Keratinocyte (primary cell): ENCODE results near the gene SLC25A1. TPM values are rescaled to one million over a fixed set of nuclear protein-coding genes. Genes with fewer than 3 reads are reported as not detected.

Experiments used
- DNase-seq: peaks from one replicate; pipeline ENCODE4 v3.0.0-alpha.2; 2011; ENCODE audit warnings: low read depth, missing footprints, low spot score
- FAIRE-seq: peaks from 2 replicates; lab custom pipeline; 2011; peaks lifted over from hg19 to GRCh38; lab: Jason Lieb, UNC
- H2AFZ ChIP-seq: 2 replicates; pipeline ENCODE4 v1.6.0; 2012; ENCODE audit warnings: low read length, control low read depth, inconsistent platforms; ENCODE audit not compliant: control insufficient read depth
- H3K27ac ChIP-seq: 2 replicates; pipeline ENCODE4 v1.5.1; 2011; ENCODE audit warnings: low read length; ENCODE audit not compliant: control insufficient read depth, insufficient read depth
- H3K27me3 ChIP-seq: 3 replicates; pipeline ENCODE4 v1.6.0; 2011; ENCODE audit warnings: low read length; ENCODE audit not compliant: control insufficient read depth, insufficient read depth; ENCODE audit errors: extremely low read depth
- H3K36me3 ChIP-seq, 2 experiments: 2 replicates in 1 of 2; 3 replicates in 1 of 2; pipeline ENCODE4 v1.5.1; 2011; ENCODE audit warnings: low read length in 2 of 2, mild to moderate bottlenecking in 1 of 2; ENCODE audit not compliant: control insufficient read depth in 2 of 2, insufficient read depth in 2 of 2; ENCODE audit errors: extremely low read depth in 1 of 2
- H3K4me1 ChIP-seq: 3 replicates; pipeline ENCODE4 v1.5.1; 2011; ENCODE audit warnings: low read length; ENCODE audit not compliant: control insufficient read depth, insufficient read depth; ENCODE audit errors: extremely low read depth
- H3K4me2 ChIP-seq: 3 replicates; pipeline ENCODE4 v1.6.0; 2011; ENCODE audit warnings: low read depth, low read length; ENCODE audit not compliant: control insufficient read depth, insufficient read depth; ENCODE audit errors: extremely low read depth
- H3K4me3 ChIP-seq, 3 experiments: fragments of 200-600 bp in 1 of 3; sonication (generic) in 1 of 3; 2 replicates in 2 of 3; 3 replicates in 1 of 3; pipeline ENCODE4 v1.5.1; 2011 to 2016; ENCODE audit warnings: low read length in 3 of 3, mild to moderate bottlenecking in 3 of 3, control low read depth in 2 of 3, inconsistent platforms in 1 of 3, low read depth in 1 of 3, mixed read lengths in 1 of 3, mixed run types in 1 of 3, moderate library complexity in 1 of 3; ENCODE audit not compliant: control insufficient read depth in 2 of 3, insufficient read depth in 2 of 3; ENCODE audit errors: extremely low read depth in 1 of 3
- H3K79me2 ChIP-seq: 2 replicates; pipeline ENCODE4 v1.6.0; 2012; ENCODE audit warnings: low read length; ENCODE audit not compliant: control insufficient read depth, insufficient read depth
- H3K9ac ChIP-seq: 3 replicates; pipeline ENCODE4 v1.6.0; 2011; ENCODE audit warnings: low read length; ENCODE audit not compliant: control insufficient read depth, insufficient read depth; ENCODE audit errors: extremely low read depth
- H3K9me1 ChIP-seq: 3 replicates; pipeline ENCODE4 v1.6.0; 2011; ENCODE audit warnings: low read length; ENCODE audit not compliant: control insufficient read depth, insufficient read depth; ENCODE audit errors: extremely low read depth
- H3K9me3 ChIP-seq: 2 replicates; pipeline ENCODE4 v1.5.1; 2012; ENCODE audit warnings: low read depth, low read length; ENCODE audit not compliant: control insufficient read depth
- H4K20me1 ChIP-seq: 3 replicates; pipeline ENCODE4 v1.6.0; 2011; ENCODE audit warnings: low read length; ENCODE audit not compliant: control insufficient read depth, insufficient read depth; ENCODE audit errors: extremely low read depth
- CTCF ChIP-seq, 3 experiments: IDR thresholded peaks in 1 of 3; conservative IDR thresholded peaks in 1 of 3; optimal IDR thresholded peaks in 1 of 3; 2 replicates in 2 of 3; 3 replicates in 1 of 3; pipeline versions ENCODE3 to v1.5.1; 2011; ENCODE audit warnings: low read length in 3 of 3, mild to moderate bottlenecking in 3 of 3, moderate library complexity in 2 of 3, control low read depth in 1 of 3, inconsistent platforms in 1 of 3; ENCODE audit not compliant: insufficient read depth in 2 of 3; ENCODE audit errors: extremely low read depth in 1 of 3
- EZH2 ChIP-seq: IDR thresholded peaks from one replicate; pipeline ENCODE4 v1.6.1; 2012; ENCODE audit warnings: inconsistent platforms, mild to moderate bottlenecking, low read length, moderate library complexity
- dilution Hi-C: fragments of 300-500 bp; cut with MboI; formaldehyde crosslinking; loops from one replicate; pipeline ENCODE4 v1.7.0; 2020; ENCODE audit warnings: low sequenced_read_pairs; ENCODE audit not compliant: extremely low pct_ligation_motif_present
- polyA plus RNA-seq, 5 experiments: library from polyadenylated mRNA; depleted of rRNA in 3 of 5; stranded (reverse) in 3 of 5; stranded (forward) in 1 of 5; unstranded in 1 of 5; fragments of >200 nt; gene quantifications; 1 replicate in 1 of 5; 2 replicates in 3 of 5; 3 replicates in 1 of 5; pipeline versions ENCODE4 v1.2.1 to v1.2.3, GENCODE V29; 2011 to 2012; ENCODE audit warnings: missing spikeins in 2 of 5, low read depth in 1 of 5, low replicate concordance in 1 of 5

Gene SLC25A1
- polyA plus RNA-seq, 1 donor (not counting 4 experiments of a cell fraction or from before 2014, with no cell fraction given), result 27.7 TPM

GRCh38 chr22:19172213-19173046 lies 6.1 kb downstream of the SLC25A1 start:
- peaks cover 5 to 18% of the 10 kb centered on the region in 2 experiments for H3K36me3 ChIP-seq
- peaks cover 28% of the 10 kb centered on the region for H3K27me3 ChIP-seq
- dilution Hi-C loops, result no loop called here
- peak overlapping the region; percentile 90 for H3K27ac ChIP-seq
- peak overlapping the region; percentile 90 to 99 (median 97) for H3K4me3 ChIP-seq
- DNase-seq (no peak), FAIRE-seq (no peak)
- H3K9me1 ChIP-seq, result peaks cover 8% of the 10 kb centered on the region
- no peaks in the 10 kb centered on the region for H3K9me3 ChIP-seq
- TF ChIP-seq EZH2 (no peak), CTCF (optimal IDR thresholded peaks at IDR 0.05 in 1 of 3, IDR thresholded peaks at IDR 0.05 in 1 of 3, conservative IDR thresholded peaks at IDR 0.05 in 1 of 3; ENCODE audit: extremely low read depth in 1 of 3, insufficient read depth in 2 of 3, low read length in 3 of 3) (no peak)
- peak overlapping the region; percentile 98 for H3K9ac ChIP-seq
- peaks cover 52% of the 10 kb centered on the region for H3K4me1 ChIP-seq
- H2AFZ ChIP-seq, result no peak overlapping the region
- peaks cover 6% of the 10 kb centered on the region for H4K20me1 ChIP-seq
- peaks cover 37% of the 10 kb centered on the region for H3K79me2 ChIP-seq
- peak overlapping the region; percentile 100 for H3K4me2 ChIP-seq

- Histone ChIP-seq H2AFZ (no peak overlapping the region), H3K4me3 (peak overlapping the region in 1 of 3 experiments; percentile 50), H3K79me2 (peaks cover 27% of the 10 kb centered on the region), H3K9me3 (no peaks in the 10 kb centered on the region), H3K9ac (no peak overlapping the region), H4K20me1 (peaks cover 6% of the 10 kb centered on the region), H3K4me2 (peak overlapping the region; percentile 71), H3K36me3 (peaks cover 2 to 6% of the 10 kb centered on the region in 2 experiments), H3K27me3 (peaks cover 39% of the 10 kb centered on the region), H3K27ac (no peak overlapping the region), H3K9me1 (peaks cover 8% of the 10 kb centered on the region), H3K4me1 (peaks cover 36% of the 10 kb centered on the region)
- dilution Hi-C loops, result no loop called here
- no peak for FAIRE-seq
- DNase-seq, result no peak
- no peak for TF ChIP-seq EZH2
- no peak for TF ChIP-seq CTCF (optimal IDR thresholded peaks at IDR 0.05 in 1 of 3, IDR thresholded peaks at IDR 0.05 in 1 of 3, conservative IDR thresholded peaks at IDR 0.05 in 1 of 3; ENCODE audit: extremely low read depth in 1 of 3, insufficient read depth in 2 of 3, low read length in 3 of 3)
Measured at GRCh38 chr22:19169947-19170318, 8.6 kb downstream of the SLC25A1 start.
